HG03280 (cell line): ENCODE results near the gene KRT76.
"Not testable (repeated sequence)": the region's sequence is repeated elsewhere in the genome, so short reads cannot be mapped to it uniquely, and the experiment has no call there.

Experiments used
- ATAC-seq: cut with Tn5 transposase; IDR thresholded peaks from one replicate; pipeline ENCODE4 v1.9.1; 2021; ENCODE audit warnings: mild to moderate bottlenecking, moderate library complexity; ENCODE audit not compliant: unreplicated experiment

Gene KRT76

GRCh38 chr12:52798671-52799504, 21.7 kb upstream of the KRT76 start:
- ATAC-seq, result no peak

GRCh38 chr12:52798003-52798670, 21.0 kb upstream of the KRT76 start:
- ATAC-seq, result no peak

GRCh38 chr12:52797529-52797894, 20.4 kb upstream of the KRT76 start:
- no peak for ATAC-seq

GRCh38 chr12:52796839-52797528, 19.8 kb upstream of the KRT76 start:
- no peak for ATAC-seq

GRCh38 chr12:52796429-52796794, 19.3 kb upstream of the KRT76 start:
- no peak for ATAC-seq

- ATAC-seq, result no peak
These were observed 18.7 kb upstream of the KRT76 start, which contains the start of gene KRT3 for GRCh38 chr12:52795694-52796428. TSS of gene KRT3 (minus strand) at chr12:52796117. CDS start at chr12:52796042, 75 bp downstream.

GRCh38 chr12:52795332-52795674, 18.2 kb upstream of the KRT76 start:
- not testable (repeated sequence) for ATAC-seq

- no peak for ATAC-seq
These were observed 17.6 kb upstream of the KRT76 start for GRCh38 chr12:52794479-52795331.

- no peak for ATAC-seq
These were observed 15.3 kb upstream of the KRT76 start for GRCh38 chr12:52792185-52793029.

- no peak for ATAC-seq
These were observed 14.4 kb upstream of the KRT76 start for GRCh38 chr12:52791271-52792184.

GRCh38 chr12:52790427-52791270, 13.5 kb upstream of the KRT76 start:
- no peak for ATAC-seq

- no peak for ATAC-seq
These were observed 12.7 kb upstream of the KRT76 start for GRCh38 chr12:52789637-52790426.

- no peak for ATAC-seq
These were observed 11.9 kb upstream of the KRT76 start for GRCh38 chr12:52788876-52789636.

GRCh38 chr12:52788192-52788875, 11.2 kb upstream of the KRT76 start:
- ATAC-seq, result no peak
